ENCODE measurements around the gene FAM216B.
"Not testable (repeated sequence)": the region's sequence is repeated elsewhere in the genome, so short reads cannot be mapped to it uniquely, and the experiment has no call there.

The FAM216B gene

DNA sequence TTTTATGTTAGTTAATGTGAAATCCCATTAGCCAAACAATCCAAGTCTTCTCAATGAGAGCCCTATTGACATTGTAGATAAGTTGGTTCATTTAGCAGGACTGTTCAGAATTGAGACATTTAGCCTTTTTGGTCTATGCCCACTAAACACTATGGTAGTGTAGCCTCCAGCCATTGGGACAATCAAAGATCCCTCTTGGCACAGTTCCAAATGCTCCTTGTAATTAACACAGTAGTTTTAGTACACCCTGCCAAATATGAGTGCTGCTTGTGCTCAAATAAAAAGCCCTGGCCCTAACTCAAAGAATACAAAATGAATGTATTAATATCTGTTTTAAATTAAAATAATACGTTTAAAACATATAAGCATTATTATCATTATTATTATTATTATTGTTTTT lies 15.4 kb upstream of the FAM216B start:
- Histone ChIP-seq H3K27me3 (ENCODE audit: low read length) (no peaks in the 10 kb centered on the region), H3K9me3 (ENCODE audit: insufficient read depth, low read length) (no peaks in the 10 kb centered on the region), H3K4me2 (ENCODE audit: low read depth, low read length, poor library complexity, severe bottlenecking) (no peak overlapping the region), H3K79me2 (ENCODE audit: insufficient read depth, low read length) (no peaks in the 10 kb centered on the region), H3F3A (ENCODE audit: insufficient read depth) (no peaks in the 10 kb centered on the region), H3K27ac (ENCODE audit: low read depth, low read length) (no peak overlapping the region), H3K9ac (ENCODE audit: low read length) (no peak overlapping the region), H3K36me3 (ENCODE audit: low read length) (no peaks in the 10 kb centered on the region), H3K4me3 (ENCODE audit: insufficient read depth, low read length, poor library complexity, severe bottlenecking) (no peak overlapping the region), H3K9me2 (replicated peaks; ENCODE audit: insufficient read depth, low read length) (no peaks in the 10 kb centered on the region), H2AFZ (ENCODE audit: low read depth, low read length, severe bottlenecking) (no peak overlapping the region), H4K20me1 (ENCODE audit: low read depth, low read length) (no peaks in the 10 kb centered on the region)
- TF ChIP-seq EZH2phosphoT487 (conservative IDR thresholded peaks at IDR 0.05; ENCODE audit: low read length) = no peak
- TF ChIP-seq, protein P1, sequence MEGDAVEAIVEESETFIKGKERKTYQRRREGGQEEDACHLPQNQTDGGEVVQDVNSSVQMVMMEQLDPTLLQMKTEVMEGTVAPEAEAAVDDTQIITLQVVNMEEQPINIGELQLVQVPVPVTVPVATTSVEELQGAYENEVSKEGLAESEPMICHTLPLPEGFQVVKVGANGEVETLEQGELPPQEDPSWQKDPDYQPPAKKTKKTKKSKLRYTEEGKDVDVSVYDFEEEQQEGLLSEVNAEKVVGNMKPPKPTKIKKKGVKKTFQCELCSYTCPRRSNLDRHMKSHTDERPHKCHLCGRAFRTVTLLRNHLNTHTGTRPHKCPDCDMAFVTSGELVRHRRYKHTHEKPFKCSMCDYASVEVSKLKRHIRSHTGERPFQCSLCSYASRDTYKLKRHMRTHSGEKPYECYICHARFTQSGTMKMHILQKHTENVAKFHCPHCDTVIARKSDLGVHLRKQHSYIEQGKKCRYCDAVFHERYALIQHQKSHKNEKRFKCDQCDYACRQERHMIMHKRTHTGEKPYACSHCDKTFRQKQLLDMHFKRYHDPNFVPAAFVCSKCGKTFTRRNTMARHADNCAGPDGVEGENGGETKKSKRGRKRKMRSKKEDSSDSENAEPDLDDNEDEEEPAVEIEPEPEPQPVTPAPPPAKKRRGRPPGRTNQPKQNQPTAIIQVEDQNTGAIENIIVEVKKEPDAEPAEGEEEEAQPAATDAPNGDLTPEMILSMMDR (IDR thresholded peaks at IDR 0.05; ENCODE audit: insufficient read depth, low read length, poor library complexity, severe bottlenecking) = no peak

DNA sequence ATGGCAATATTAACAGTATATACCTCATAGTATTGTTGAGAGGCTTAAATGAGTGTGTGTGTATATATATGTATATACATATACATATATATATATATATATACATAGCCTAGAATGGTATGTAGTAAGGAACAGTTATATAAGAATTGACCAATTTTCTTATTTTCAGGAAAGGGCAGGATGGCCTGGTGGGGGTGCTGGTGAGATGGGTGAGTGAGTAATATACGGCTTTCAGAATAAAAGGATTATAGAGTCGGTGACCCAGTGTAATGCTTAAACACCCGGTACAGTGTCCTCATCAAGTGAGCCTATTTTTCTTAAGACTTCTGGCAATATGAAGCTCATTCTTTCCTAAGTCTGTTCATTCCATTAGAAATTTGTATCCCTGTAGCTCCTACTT lies 11.7 kb upstream of the FAM216B start:
- H3K9me3 ChIP-seq (ENCODE audit: insufficient read depth, low read length) = no peaks in the 10 kb centered on the region
- H3K9me2 ChIP-seq (replicated peaks; ENCODE audit: insufficient read depth, low read length) = no peaks in the 10 kb centered on the region
- H3K4me3 ChIP-seq (ENCODE audit: insufficient read depth, low read length, poor library complexity, severe bottlenecking) = no peak overlapping the region
- H3K36me3 ChIP-seq (ENCODE audit: low read length) = no peaks in the 10 kb centered on the region
- H2AFZ ChIP-seq (ENCODE audit: low read depth, low read length, severe bottlenecking) = no peak overlapping the region
- no peaks in the 10 kb centered on the region for H3K27me3 ChIP-seq (ENCODE audit: low read length)
- no peaks in the 10 kb centered on the region for H3K79me2 ChIP-seq (ENCODE audit: insufficient read depth, low read length)
- H4K20me1 ChIP-seq (ENCODE audit: low read depth, low read length) = no peaks in the 10 kb centered on the region
- no peak for TF ChIP-seq EZH2phosphoT487 (conservative IDR thresholded peaks at IDR 0.05; ENCODE audit: low read length)
- TF ChIP-seq, protein P1 (IDR thresholded peaks at IDR 0.05; ENCODE audit: insufficient read depth, low read length, poor library complexity, severe bottlenecking) = no peak
- no peak overlapping the region for H3K4me2 ChIP-seq (ENCODE audit: low read depth, low read length, poor library complexity, severe bottlenecking)
- no peak overlapping the region for H3K27ac ChIP-seq (ENCODE audit: low read depth, low read length)
- H3F3A ChIP-seq (ENCODE audit: insufficient read depth) = no peaks in the 10 kb centered on the region
- H3K9ac ChIP-seq (ENCODE audit: low read length) = no peak overlapping the region

DNA sequence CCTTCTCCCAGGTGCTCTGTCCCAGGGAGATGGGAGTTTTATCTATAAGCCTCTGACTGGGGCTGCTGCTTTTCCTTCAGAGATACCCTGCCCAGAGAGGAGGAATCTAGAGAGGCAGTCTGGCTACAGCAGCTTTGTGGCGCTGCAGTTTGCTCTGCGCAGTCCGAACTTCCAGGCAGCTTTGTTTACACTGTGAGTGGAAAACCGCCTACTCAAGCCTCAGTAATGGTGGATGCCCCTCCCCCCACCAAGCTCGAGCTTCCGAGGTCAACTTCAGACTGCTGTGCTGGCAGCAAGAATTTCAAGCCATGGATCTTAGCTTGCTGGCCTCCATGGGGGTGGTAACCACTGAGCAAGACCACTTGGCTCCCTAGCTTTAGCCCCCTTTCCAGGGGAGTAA lies 4.8 kb upstream of the FAM216B start:
- not testable (repeated sequence) for H3K27ac ChIP-seq (ENCODE audit: low read depth, low read length); H4K20me1 ChIP-seq (ENCODE audit: low read depth, low read length); H3F3A ChIP-seq (ENCODE audit: insufficient read depth); H3K79me2 ChIP-seq (ENCODE audit: insufficient read depth, low read length); H3K36me3 ChIP-seq (ENCODE audit: low read length); H3K4me3 ChIP-seq (ENCODE audit: insufficient read depth, low read length, poor library complexity, severe bottlenecking); H3K27me3 ChIP-seq (ENCODE audit: low read length); H2AFZ ChIP-seq (ENCODE audit: low read depth, low read length, severe bottlenecking); H3K4me2 ChIP-seq (ENCODE audit: low read depth, low read length, poor library complexity, severe bottlenecking); H3K9ac ChIP-seq (ENCODE audit: low read length); H3K9me2 ChIP-seq (replicated peaks; ENCODE audit: insufficient read depth, low read length); H3K9me3 ChIP-seq (ENCODE audit: insufficient read depth, low read length)

DNA sequence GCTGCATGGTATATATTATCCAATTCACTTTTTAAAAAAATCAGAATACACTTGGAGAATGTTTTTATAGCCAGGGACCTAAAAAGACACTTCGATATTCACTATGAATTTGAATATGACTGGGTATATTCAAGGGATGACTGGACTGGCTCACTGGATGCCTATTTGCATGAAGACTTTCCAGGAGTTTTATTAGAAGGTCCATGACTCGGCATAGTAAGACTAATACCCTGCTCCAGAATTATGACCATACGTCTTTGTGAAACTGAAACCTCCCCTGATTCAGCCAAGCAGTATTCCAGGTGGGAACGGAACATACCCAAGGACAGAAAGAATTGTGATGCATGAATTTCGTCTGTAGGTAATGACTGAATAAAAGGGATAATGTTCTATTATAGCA lies 3.9 kb upstream of the FAM216B start:
- H3K9me3 ChIP-seq (ENCODE audit: insufficient read depth, low read length) = no peaks in the 10 kb centered on the region
- H3K36me3 ChIP-seq (ENCODE audit: low read length) = no peaks in the 10 kb centered on the region
- no peaks in the 10 kb centered on the region for H3F3A ChIP-seq (ENCODE audit: insufficient read depth)
- no peak overlapping the region for H3K9ac ChIP-seq (ENCODE audit: low read length)
- H3K27ac ChIP-seq (ENCODE audit: low read depth, low read length) = no peak overlapping the region
- H3K4me3 ChIP-seq (ENCODE audit: insufficient read depth, low read length, poor library complexity, severe bottlenecking) = no peak overlapping the region
- no peaks in the 10 kb centered on the region for H3K9me2 ChIP-seq (replicated peaks; ENCODE audit: insufficient read depth, low read length)
- H3K79me2 ChIP-seq (ENCODE audit: insufficient read depth, low read length) = no peaks in the 10 kb centered on the region
- no peak for TF ChIP-seq EZH2phosphoT487 (conservative IDR thresholded peaks at IDR 0.05; ENCODE audit: low read length)
- TF ChIP-seq, protein P1 (IDR thresholded peaks at IDR 0.05; ENCODE audit: insufficient read depth, low read length, poor library complexity, severe bottlenecking) = no peak
- H2AFZ ChIP-seq (ENCODE audit: low read depth, low read length, severe bottlenecking) = no peak overlapping the region
- no peaks in the 10 kb centered on the region for H3K27me3 ChIP-seq (ENCODE audit: low read length)
- H4K20me1 ChIP-seq (ENCODE audit: low read depth, low read length) = no peaks in the 10 kb centered on the region
- H3K4me2 ChIP-seq (ENCODE audit: low read depth, low read length, poor library complexity, severe bottlenecking) = no peak overlapping the region
